Hindlimb muscle (tissue), 1 donor: Measurements from ENCODE around the gene CRCP. TPM values are rescaled to one million over a fixed set of nuclear protein-coding genes. Genes with fewer than 3 reads are reported as not detected.
"Not testable (repeated sequence)": the region's sequence is repeated elsewhere in the genome, so short reads cannot be mapped to it uniquely, and the experiment has no call there.

Experiments
- DNase-seq: peaks from one replicate; pipeline ENCODE4 v3.0.0-alpha.2; 2013
- polyA plus RNA-seq: library from polyadenylated mRNA; unstranded; fragments of 120-200 nt; gene quantifications from one replicate; pipeline ENCODE4 v1.2.1, GENCODE V29; 2013; ENCODE audit not compliant: insufficient read length

The CRCP gene
- polyA plus RNA-seq, 1 donor: 25.3 TPM

GRCh38 chr7:66108410-66108809 is 6.2 kb upstream of the CRCP start:
- not testable (repeated sequence) for DNase-seq

- no peak for DNase-seq
Observed at GRCh38 chr7:66110856-66111255, 3.8 kb upstream of the CRCP start.

DNA sequence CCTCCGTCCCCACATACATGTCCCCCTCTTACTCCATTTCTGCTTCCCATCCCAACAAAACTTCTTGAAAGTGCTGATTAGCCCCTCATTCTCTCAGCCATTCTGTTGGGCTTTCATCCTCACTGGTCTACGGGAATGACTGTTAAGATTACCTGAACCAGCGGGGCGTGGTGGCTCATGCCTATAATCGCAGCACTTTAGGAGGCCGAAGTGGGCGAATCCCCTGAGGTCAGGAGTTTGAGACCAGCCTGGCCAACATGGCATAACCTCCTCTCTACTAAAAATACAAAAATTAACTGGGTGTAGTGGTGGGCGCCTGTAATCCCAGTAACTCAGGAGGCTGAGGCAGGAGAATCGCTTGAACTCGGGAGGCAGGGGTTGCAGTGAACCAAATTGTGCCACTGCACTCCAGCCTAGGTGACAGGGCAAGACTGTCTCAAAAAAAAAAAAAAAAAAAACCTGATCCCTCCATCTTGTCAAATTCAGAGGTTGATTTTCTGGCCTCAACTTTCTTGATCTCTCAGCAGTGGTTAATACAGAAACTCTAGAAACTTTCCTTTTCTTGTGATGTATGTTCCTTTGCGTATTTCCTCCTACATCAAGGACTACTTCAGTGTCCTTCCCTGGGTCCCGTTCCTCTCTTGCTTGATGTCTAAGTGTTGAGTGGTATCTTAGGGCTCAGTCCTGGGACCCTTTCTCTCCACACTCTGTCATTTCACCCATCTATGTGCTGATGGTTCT is 2.2 kb downstream of the CRCP start:
- not testable (repeated sequence) for DNase-seq

- DNase-seq: no peak
Observed at GRCh38 chr7:66118603-66119002, 4.0 kb downstream of the CRCP start.

DNA sequence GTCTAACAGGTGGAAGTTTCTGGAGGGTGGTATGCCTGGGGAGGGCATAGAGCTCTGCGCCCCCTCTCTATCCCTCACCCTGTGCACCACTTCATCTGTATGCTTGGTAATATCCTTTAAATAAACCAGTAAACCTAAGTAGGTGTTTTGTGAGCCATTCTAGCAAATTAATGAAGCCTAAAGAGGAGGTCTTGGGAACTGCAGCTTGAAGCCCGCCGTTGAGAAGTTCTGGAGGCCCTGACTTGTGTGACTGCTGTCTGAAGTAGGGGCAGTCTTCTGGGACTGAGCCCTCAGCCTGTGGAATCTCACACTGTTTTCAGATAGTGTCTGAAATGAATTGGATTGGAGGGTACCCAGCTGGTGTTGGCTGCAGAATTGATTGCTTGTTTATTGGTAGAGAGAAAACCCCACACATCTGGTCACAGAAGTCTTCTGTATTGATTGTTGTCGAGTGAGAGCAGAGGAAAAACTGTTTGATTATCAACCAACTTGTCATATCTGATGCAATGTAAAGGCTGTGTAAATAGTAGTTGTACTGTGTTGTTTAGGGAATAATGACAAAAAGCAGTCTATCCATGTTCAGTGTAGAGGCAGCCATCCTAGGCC is 4.7 kb downstream of the CRCP start:
- DNase-seq: no peak

DNA sequence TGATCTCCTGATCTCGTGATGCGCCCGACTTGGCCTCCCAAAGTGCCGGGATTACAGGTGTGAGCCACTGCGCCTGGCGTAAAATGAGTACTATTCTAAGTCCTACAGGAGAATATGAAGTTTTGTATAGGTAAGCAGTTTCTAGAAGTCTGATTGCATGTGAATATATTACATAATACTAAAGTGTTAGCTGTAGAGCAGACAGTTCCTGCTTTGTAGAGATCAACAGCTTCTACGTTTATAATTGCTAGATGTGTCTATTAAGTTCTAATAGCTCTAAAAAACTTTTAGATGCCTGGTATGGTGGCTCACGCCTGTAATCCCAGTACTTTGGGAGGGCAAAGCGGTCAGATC is 8.5 kb downstream of the CRCP start:
- DNase-seq: no peak

GRCh38 chr7:66124569-66124861 is 9.9 kb downstream of the CRCP start:
- DNase-seq: not testable (repeated sequence)

GRCh38 chr7:66125052-66125694 is 10.5 kb downstream of the CRCP start:
- DNase-seq: no peak

GRCh38 chr7:66125781-66126352 is 11.2 kb downstream of the CRCP start:
- DNase-seq: not testable (repeated sequence)

- not testable (repeated sequence) for DNase-seq
Observed at GRCh38 chr7:66127172-66127571, 12.5 kb downstream of the CRCP start.

DNA sequence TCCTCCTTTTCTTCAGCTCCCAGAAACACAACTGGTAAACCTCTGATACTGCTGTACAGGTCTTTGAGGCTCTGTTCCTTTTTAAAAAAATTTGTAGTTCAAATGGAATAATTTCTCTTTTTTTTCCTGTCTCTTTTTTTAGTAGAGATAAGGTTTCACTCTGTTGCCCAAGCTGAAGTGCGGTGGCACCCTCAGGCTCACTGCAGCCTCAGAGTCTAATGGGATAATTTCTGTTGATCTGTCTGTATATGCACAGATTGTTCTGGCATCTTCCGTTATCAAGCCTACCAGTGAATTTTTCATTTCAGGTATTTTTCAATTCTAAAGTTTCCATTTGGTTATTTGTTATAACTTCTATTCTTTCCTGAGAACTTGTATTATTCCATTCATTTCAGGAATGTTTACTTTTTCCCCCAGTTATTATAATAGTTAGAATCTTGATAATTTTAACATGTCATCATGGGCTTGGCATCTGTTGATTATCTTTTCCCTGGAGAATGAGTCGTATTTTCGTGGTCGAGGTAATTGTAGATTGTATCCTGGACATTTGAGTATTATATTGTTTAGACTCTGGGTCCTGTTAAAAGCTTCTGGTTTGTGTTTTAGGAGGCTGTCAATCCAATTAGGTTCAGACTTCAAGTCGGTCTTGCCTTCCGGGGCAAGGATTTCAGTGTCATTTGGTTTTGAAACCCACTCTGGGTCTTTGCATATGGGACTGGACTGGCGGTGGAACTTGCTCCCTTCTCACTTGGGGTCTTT is 24.5 kb downstream of the CRCP start:
- DNase-seq: no peak

DNA sequence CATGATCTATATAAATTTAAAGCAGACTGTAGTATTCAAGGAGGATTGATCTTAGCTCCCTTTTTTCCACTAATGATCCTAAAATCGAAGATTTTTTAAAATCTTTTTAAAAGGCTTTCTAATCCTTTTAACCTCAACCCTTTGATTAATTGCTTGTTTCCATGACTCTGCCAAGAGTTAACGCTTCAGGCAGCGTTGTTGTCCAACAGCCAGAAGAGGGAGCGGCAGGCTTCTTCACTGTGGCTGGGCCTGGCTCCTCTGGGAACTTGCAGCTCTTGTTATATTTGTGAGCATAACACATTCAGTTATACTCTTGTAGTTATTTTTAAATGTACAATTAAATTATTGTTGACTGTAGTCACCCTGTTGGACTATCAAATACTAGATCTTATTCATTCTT is 26.3 kb downstream of the CRCP start:
- DNase-seq: peak; percentile 63

GRCh38 chr7:66142334-66142733 is 27.7 kb downstream of the CRCP start:
- no peak for DNase-seq

- DNase-seq: no peak
Observed at GRCh38 chr7:66142996-66143395, 28.3 kb downstream of the CRCP start.

DNA sequence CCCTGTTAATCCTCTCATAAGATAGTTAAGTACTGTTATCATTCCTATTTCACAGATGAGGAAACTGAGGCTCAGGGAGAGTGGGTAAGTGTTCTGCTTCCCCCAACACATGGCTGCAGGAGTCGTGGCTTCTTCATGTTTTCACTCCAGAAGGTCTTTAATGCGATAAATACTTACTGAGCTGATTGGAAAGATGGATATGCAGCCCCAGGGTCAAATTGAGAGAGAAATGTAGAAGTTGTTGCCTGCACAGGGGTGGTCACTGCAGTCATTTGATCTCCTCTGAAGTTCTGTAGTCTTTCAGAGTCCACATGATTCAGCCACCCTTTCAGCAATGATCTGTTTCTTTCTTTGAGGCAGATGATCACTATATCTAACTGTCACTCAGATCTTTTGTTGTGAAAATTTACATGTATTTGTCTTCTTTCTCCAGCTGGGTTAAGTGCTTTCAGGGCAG is 29.3 kb downstream of the CRCP start:
- DNase-seq: no peak

- DNase-seq: peak; percentile 46
Observed at GRCh38 chr7:66145400-66146104, 30.9 kb downstream of the CRCP start.

DNA sequence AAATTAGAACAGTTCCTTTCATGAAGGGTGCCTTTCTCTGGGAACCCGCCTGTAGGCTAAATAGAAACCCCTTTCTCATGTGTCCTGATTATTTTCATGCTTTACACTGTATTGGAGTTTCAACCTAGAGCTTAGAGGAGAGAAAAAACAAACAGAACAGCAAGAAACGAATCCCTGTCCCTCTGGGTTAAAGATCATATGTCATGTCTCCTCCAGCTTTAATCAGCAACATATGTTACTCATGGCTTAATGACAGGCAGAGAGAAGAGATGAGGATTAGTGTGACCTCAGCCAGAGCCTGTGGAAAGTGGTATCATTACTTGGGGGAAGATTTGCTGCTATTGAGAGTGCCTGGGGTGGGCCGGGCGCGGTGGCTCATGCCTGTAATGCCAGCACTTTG is 32.1 kb downstream of the CRCP start:
- peak; percentile 65 for DNase-seq

DNA sequence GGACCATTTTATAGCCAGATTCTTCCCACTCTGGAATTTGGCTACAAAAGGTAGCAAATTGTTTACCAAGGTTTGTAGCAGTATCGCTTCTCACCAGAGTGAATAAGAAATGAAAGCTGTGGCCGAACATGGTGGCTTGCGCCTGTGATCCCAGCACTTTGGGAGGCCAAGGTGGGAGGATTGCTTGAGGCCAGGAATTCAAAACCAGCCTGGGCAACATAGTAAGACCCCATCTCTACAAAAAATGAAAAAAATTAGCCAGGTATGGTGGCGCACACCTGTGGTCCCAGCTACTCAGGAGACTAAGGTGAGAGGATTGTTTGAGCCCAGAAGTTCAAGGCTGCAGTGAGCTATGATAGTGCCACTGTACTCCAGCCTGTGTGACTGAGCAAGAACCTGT is 33.0 kb downstream of the CRCP start:
- not testable (repeated sequence) for DNase-seq

DNA sequence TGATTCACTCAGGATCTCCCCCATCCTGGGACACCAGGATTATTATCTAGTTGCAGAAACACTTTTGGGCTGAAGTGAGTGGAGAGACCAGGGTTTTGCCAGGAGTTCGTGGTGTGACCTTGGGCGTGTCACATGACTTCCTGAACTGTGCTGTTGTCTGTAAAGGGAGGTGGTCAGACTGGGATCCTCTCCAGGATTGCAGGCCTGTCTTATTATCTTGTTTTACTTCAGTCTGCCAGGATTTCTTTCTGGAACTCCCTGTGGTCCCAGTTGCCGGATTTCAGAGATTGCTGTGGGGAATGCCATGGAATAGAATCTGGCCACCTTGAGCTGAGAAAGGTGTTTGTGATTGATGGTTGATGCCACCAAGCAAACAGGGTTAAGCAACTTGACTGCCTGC is 35.8 kb downstream of the CRCP start:
- DNase-seq: no peak

GRCh38 chr7:66152371-66153191 is 37.9 kb downstream of the CRCP start:
- no peak for DNase-seq

DNA sequence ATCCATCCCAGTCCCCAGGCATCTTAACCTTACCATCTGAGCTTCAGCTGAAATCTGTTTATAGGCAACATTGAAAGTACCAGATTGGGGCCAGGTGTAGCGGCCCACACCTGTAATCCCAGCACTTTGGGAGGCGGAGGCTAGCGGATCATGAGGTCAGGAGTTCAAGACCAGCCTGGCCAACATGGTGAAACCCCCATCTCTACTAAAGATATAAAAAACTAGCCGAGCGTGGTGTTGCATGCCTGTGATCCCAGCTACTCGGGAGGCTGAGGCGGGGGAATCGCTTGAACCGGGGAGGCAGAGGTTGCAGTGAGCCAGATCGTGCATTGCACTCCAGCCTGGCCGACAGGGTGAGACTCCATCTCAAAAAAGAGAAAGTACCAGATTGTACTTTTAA is 39.0 kb downstream of the CRCP start:
- DNase-seq: no peak
